H1 (cell line): ENCODE data around the gene KCNB1.

Source experiments
- ATF3 ChIP-seq: IDR thresholded peaks from 2 replicates; pipeline ENCODE4 v1.6.1; 2011; ENCODE audit warnings: low read depth, mild to moderate bottlenecking, low read length; ENCODE audit not compliant: insufficient read depth
- BRCA1 ChIP-seq: IDR thresholded peaks from 2 replicates; pipeline ENCODE4 v1.6.1; 2012; ENCODE audit warnings: low read depth, low read length, improper control_type of control experiment
- CBX5 ChIP-seq: fragments of 300-800, 300-1000 bp; sonication (generic); IDR thresholded peaks from 2 replicates; pipeline ENCODE4 v1.7.1; 2016; ENCODE audit warnings: antibody characterized with exemption, low read length, low read depth
- CTCF ChIP-seq, 3 experiments: IDR thresholded peaks; 1 replicate in 2 of 3; 2 replicates in 1 of 3; pipeline versions ENCODE4 v1.5.1 to v1.6.1; 2011; ENCODE audit warnings: low read length in 3 of 3, mild to moderate bottlenecking in 3 of 3, inconsistent platforms in 2 of 3, low read depth in 1 of 3, moderate library complexity in 1 of 3; ENCODE audit not compliant: insufficient read depth in 1 of 3; ENCODE audit errors: control extremely low read depth in 1 of 3
- MAFK ChIP-seq: IDR thresholded peaks from 2 replicates; pipeline ENCODE4 v1.6.1; 2012; ENCODE audit warnings: low read depth, mild to moderate bottlenecking, improper control_type of control experiment, low read length
- POLR2A ChIP-seq, 2 experiments: IDR thresholded peaks; 1 replicate in 1 of 2; 2 replicates in 1 of 2; pipeline ENCODE4 v1.6.1; 2011; ENCODE audit warnings: low read depth in 2 of 2, low read length in 2 of 2, mild to moderate bottlenecking in 2 of 2; ENCODE audit errors: control extremely low read depth in 1 of 2
- POLR2AphosphoS5 ChIP-seq: IDR thresholded peaks from 2 replicates; pipeline ENCODE4 v1.6.1; 2011; ENCODE audit warnings: low read depth, low read length
- SIRT6 ChIP-seq: IDR thresholded peaks from one replicate; pipeline ENCODE4 v1.7.1; 2012; ENCODE audit warnings: low read length, inconsistent platforms
- SP2 ChIP-seq: IDR thresholded peaks from 2 replicates; pipeline ENCODE4 v1.6.1; 2012; ENCODE audit warnings: mild to moderate bottlenecking, low read length, inconsistent platforms
- TAF1 ChIP-seq: IDR thresholded peaks from 2 replicates; pipeline ENCODE4 v1.6.1; 2011; ENCODE audit warnings: mild to moderate bottlenecking, low read depth, low read length
- YY1 ChIP-seq: IDR thresholded peaks from 2 replicates; pipeline ENCODE4 v1.6.1; 2011; ENCODE audit warnings: low read depth, mild to moderate bottlenecking, low read length

GRCh38 chr20:49403911-49404310 is 78.6 kb downstream of the KCNB1 start:
- TF ChIP-seq POLR2A (IDR thresholded peaks at IDR 0.05; ENCODE audit: control extremely low read depth in 1 of 2, low read depth in 2 of 2, low read length in 2 of 2) = no peak
- no peak for TF ChIP-seq POLR2AphosphoS5
- no peak for TF ChIP-seq YY1
- no peak for TF ChIP-seq CTCF (IDR thresholded peaks at IDR 0.05; ENCODE audit: control extremely low read depth in 1 of 3, insufficient read depth in 1 of 3, low read depth in 1 of 3, low read length in 3 of 3)
- no peak for TF ChIP-seq ATF3
- no peak for TF ChIP-seq SIRT6
- TF ChIP-seq MAFK = no peak
- TF ChIP-seq SP2 = no peak
- no peak for TF ChIP-seq TAF1
- no peak for TF ChIP-seq CBX5
- TF ChIP-seq BRCA1 = no peak
